IPS-20b (cell line): ENCODE results near the gene ARHGDIA.

Experiments
- H3K27ac ChIP-seq: one replicate; pipeline ENCODE4 v1.5.1; 2013; ENCODE audit warnings: low read length
- H3K27me3 ChIP-seq: 2 replicates; pipeline ENCODE4 v1.6.1; 2013; ENCODE audit warnings: mild to moderate bottlenecking, low read length, inconsistent platforms; ENCODE audit not compliant: insufficient read depth
- H3K36me3 ChIP-seq: 2 replicates; pipeline ENCODE4 v1.6.1; 2013; ENCODE audit warnings: low read depth, mild to moderate bottlenecking, inconsistent platforms, low read length, moderate library complexity; ENCODE audit not compliant: insufficient read depth
- H3K4me1 ChIP-seq: 2 replicates; pipeline ENCODE4 v1.6.1; 2013; ENCODE audit warnings: mild to moderate bottlenecking, control low read depth, inconsistent platforms, low read length, moderate library complexity; ENCODE audit not compliant: insufficient read depth
- H3K4me3 ChIP-seq: 2 replicates; pipeline ENCODE4 v1.5.1; 2013; ENCODE audit warnings: mild to moderate bottlenecking, low read length, inconsistent platforms
- H3K9ac ChIP-seq: 2 replicates; pipeline ENCODE4 v1.6.1; 2013; ENCODE audit warnings: low read depth, mild to moderate bottlenecking, inconsistent platforms, low read length, moderate library complexity
- H3K9me3 ChIP-seq: 2 replicates; pipeline ENCODE4 v1.6.1; 2013; ENCODE audit warnings: mild to moderate bottlenecking, low read depth, low read length, inconsistent platforms; ENCODE audit not compliant: insufficient read depth

The ARHGDIA gene

DNA sequence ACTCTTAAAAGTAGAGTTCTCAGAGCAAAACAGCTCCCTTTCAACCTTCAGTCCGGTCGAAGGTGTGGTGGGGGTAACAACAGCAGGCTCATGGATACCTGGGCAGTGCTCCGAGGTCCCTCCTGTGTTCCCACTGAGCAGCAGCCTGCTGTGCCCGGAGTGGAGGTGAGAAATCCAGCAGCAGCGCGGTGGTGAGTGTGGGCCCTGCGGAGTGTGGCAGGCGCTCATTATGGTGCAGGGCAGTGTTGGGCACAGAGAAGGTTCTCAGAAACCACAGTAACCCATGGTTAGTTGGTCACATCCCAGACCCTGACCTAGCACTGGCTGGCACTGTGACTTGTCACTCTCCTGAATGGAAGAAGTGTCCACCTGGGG is 5.8 kb downstream of the ARHGDIA start:
- Histone ChIP-seq H3K4me3 (no peak overlapping the region), H3K27me3 (no peaks in the 10 kb centered on the region), H3K9me3 (no peaks in the 10 kb centered on the region), H3K4me1 (no peaks in the 10 kb centered on the region), H3K36me3 (peaks cover 36% of the 10 kb centered on the region), H3K27ac (no peak overlapping the region), H3K9ac (no peak overlapping the region)

DNA sequence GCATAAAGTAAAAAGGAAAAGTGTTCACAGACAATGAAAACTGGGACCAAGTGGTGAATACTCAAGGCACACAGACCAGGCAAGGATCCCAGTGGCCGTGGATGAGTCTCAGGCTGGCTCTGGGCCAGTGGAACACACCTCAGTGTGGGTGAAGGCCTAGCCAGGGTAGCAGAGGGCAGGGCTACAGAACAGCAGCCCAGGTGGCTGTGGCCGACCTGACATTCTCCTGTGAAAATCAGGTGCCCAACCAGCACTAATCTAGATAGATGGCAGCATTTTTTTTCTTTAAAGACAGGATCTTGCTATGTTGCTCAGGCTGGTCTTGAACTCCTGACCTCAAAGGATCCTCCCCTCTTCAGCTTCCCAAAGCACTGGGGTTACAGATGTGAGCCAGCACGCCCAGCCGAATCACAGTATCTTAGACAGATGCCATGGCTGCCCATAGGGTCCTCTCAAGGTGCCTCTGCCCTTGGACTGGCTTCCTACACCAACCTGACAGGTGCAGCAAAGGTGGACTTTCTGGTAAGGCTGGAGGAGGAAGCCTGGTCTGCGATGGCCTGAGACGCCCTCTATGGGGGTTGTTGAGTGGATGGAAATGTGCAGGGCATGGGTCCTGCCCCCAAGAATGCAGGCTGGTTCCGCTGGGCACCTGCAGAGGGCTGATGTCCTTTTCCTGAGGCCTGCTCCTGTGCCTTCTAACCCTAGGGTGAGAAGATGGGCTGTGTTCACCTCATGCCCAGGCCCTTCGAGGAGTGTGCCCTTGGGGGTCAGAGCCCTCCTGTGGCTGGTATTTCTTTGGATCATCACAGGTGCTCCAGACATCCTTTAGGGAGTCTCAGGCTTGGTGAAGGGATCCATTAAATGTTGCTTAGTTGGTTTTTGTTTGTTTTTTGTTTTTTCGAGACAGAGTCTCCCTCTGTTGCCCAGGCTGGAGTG is 7.0 kb downstream of the ARHGDIA start:
- 0 out of 2 replicates have a peak, but pooled peaks cover 4% of the 10 kb centered on the region for H3K4me1 ChIP-seq
- H3K9me3 ChIP-seq, result no peaks in the 10 kb centered on the region
- H3K27ac ChIP-seq, result no peak overlapping the region
- H3K36me3 ChIP-seq, result peaks cover 35% of the 10 kb centered on the region
- no peaks in the 10 kb centered on the region for H3K27me3 ChIP-seq
- H3K4me3 ChIP-seq, result no peak overlapping the region
- no peak overlapping the region for H3K9ac ChIP-seq

DNA sequence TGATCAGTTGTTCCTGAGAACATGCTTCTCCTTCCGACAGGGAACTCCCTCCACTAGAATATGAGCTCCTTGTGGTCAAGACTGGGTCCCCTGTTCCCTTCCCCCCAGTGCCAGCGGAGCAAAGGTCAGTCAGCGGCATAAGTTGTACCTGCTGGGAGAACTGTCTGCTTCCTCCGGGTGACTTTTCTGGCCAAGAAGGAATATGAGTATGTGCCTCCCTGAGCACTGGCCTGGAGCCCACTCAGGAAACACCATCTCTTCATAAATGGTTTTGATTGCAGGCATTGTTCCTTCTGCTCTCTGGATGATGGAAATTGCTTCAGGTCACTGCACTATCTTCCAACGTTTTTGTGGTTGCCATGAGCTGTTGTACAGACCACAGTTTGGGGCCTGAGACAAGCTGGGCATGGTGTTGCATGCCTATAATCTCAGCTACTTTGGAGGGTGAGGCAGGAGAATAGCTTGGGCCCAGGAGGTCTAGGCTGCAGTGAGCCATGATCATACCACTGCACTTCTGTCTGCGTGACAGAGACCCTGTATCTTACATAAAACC is 7.9 kb downstream of the ARHGDIA start:
- Histone ChIP-seq H3K4me1 (0 out of 2 replicates have a peak, but pooled peaks cover 4% of the 10 kb centered on the region), H3K4me3 (no peak overlapping the region), H3K27me3 (no peaks in the 10 kb centered on the region), H3K27ac (no peak overlapping the region), H3K36me3 (peaks cover 40% of the 10 kb centered on the region), H3K9ac (no peak overlapping the region), H3K9me3 (no peaks in the 10 kb centered on the region)

DNA sequence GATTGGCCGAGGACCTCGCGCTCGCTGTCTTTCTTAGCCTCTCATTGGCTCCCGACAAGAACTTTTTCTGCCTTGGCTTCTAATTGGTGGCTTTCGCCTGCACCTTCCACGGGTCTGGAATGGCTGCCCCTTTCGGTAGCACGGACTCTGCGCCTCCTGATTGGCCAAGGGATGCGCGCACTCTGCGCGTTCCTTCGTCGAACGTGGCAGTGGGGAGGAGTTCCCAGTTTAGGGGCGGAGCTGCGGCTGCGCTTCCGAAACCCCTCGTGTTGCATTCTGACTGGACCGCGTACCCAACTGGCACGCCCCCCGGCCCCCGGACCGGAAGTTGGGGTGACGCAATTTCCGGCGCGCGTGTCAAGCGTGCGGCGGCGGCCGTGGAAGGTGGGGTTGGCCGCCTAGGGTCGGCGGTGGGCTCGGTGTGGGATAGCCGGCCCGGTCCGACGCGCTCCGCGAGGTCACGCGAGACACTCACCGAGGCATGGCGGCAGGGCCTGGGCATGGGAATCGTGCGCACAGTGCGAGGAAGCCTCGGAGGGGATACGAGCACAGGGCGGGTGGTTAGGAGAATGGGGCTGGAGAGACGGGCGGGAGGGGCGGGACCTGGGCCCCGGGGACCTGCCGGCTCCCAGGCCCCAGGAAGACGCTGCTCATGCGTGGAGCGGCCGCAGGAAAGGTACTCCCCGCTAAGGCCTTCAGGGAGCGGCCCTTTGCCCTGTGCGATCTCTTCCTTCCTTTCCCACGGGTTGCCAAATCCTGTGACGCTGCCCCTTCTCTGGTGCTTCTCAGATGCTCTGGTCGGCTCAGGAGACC is 10.2 kb downstream of the ARHGDIA start:
- Histone ChIP-seq H3K9ac (peak overlapping the region; percentile 93), H3K4me1 (0 out of 2 replicates have a peak, but pooled peaks cover 4% of the 10 kb centered on the region), H3K27ac (no peak overlapping the region), H3K4me3 (peak overlapping the region; percentile 95), H3K27me3 (no peaks in the 10 kb centered on the region), H3K36me3 (peaks cover 54% of the 10 kb centered on the region), H3K9me3 (no peaks in the 10 kb centered on the region)

DNA sequence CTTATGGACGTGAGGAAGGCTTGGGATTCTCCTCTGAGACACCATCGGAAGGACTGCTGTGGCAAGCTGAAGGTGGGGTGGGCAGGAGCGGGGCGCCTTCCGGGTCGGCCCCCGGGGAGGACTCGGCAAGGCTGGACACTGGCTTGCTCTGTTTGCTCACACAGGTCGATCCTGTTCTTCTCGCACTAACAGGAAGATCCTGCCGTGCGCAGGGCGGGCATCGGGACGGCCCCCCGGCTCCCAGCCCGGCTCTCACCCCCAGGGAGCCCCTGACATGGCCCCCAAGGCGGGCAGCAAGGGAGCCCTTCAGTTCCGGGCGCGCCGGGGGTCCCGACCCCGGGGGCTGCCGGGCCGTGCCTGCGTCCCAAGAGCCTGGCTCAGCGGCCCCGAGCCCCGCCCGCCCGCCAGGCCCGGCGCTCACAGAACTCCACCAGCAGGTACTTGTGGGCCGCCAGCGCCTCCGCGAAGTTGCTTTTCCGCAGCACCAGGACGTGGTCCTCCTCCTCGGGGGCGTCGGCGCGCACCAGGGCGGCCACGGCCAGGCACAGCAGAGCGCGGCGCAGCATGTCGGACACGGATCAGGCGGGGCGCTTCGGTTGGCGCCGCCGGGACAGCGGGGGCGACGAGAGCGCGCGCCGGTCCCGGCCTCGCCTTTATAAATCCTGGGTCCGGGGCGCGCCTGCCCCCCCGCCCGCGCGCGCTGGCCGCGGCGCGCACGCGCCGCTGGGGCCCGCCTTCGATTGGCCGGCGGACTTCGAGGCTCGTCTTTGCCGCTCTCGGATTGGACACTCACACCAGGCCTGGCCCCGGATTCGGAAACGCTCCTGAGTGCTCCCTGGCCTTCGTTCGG is 11.0 kb downstream of the ARHGDIA start, which contains the start of gene P4HB:
P4HB (minus strand) TSS at position 630 of the 850 bp plus-strand sequence; CDS start at position 566, 64 bp downstream.
- Histone ChIP-seq H3K9me3 (no peaks in the 10 kb centered on the region), H3K4me1 (0 out of 2 replicates have a peak, but pooled peaks cover 4% of the 10 kb centered on the region), H3K27me3 (no peaks in the 10 kb centered on the region), H3K27ac (no peak within 1 kb of the TSS), H3K9ac (peak within 1 kb of the TSS; percentile 93), H3K4me3 (peak within 1 kb of the TSS; percentile 95), H3K36me3 (peaks cover 54% of the 10 kb centered on the region)

DNA sequence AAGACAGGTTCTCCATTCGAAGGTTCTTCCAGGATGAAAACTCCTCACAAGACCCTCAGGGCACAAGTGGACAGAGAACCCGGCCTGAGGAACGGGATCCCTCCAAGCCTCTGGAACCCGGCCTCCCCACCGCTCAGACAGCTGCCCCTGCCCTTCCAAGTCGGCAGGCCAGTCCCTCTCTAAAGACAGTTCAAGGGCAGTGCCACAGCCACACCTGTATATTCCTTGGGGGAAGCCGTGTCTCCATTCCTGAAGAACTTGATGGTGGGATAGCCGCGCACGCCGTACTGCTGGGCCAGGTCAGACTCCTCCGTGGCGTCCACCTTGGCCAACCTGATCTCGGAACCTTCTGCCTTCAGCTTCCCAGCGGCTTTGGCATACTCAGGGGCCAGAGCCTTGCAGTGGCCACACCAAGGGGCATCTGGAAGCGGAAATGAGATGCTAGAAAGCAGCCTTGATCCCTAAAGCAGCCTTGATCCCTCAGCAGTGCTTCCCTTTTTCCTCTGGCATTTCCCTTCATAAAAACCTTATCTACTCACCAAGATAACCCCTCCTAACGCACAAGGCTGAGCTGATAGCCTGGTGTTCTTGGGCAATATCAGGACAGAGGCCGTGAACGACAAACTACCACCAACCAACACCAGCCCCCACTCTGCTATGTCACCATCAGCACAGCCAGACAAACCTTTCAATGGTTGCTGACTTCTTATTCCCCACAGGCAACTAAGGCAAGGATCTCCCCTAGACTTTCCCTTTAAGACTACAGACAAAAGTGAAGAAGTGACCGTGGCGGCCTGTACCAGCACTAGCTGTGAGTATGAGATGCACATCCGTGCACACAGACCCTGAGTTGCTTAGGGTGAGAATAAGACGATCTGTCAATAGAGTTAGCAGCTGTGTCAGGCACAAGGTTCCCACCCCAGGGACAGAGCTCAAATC is 11.9 kb downstream of the ARHGDIA start:
- H3K27me3 ChIP-seq, result no peaks in the 10 kb centered on the region
- H3K4me3 ChIP-seq, result peak overlapping the region; percentile 89
- 0 out of 2 replicates have a peak, but pooled peaks cover 4% of the 10 kb centered on the region for H3K4me1 ChIP-seq
- H3K9me3 ChIP-seq, result no peaks in the 10 kb centered on the region
- H3K9ac ChIP-seq, result peak overlapping the region; percentile 81
- no peak overlapping the region for H3K27ac ChIP-seq
- H3K36me3 ChIP-seq, result peaks cover 59% of the 10 kb centered on the region

DNA sequence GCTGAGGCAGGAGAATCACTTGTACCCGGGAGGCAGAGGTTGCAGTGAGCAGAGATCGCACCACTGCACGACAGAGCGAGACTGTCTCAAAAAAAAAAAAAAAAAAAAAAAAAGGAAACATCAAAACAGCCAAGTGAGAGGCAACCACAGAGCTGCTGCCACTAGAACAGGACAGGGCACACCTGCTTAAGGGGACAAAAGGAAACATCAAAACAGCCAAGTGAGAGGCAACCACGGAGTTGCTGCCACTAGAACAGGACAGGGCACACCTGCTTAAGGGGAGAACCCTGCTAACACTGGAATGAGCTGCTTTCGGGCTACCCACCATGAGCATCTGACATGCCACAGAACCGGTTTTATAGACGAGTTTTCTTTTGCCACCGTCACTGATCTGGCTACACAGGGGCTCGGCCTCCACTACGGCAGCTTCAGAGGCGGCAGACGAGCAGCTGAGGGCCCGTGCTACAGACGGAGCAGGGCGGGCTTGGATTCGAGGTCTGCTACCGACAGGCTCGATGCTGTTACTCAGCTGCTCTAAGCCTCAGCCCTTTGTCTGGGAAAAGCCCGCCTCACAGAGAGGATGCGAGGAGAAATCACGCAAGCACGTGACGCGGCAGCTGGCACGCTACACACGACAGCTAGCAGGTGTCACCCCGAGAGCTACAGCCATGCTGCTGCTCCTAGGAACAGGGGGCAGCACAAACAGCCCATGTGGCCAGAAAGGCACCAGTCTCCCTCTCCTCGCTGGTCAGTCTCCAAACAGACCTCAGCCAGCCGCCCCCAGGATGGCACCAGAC is 12.8 kb downstream of the ARHGDIA start:
- H3K9ac ChIP-seq, result peak overlapping the region; percentile 81; the same call in 1 of the 2 replicates
- no peak overlapping the region for H3K27ac ChIP-seq
- H3K9me3 ChIP-seq, result no peaks in the 10 kb centered on the region
- H3K4me3 ChIP-seq, result no peak overlapping the region
- H3K27me3 ChIP-seq, result no peaks in the 10 kb centered on the region
- peaks cover 59% of the 10 kb centered on the region for H3K36me3 ChIP-seq
- H3K4me1 ChIP-seq, result 0 out of 2 replicates have a peak, but pooled peaks cover 4% of the 10 kb centered on the region

DNA sequence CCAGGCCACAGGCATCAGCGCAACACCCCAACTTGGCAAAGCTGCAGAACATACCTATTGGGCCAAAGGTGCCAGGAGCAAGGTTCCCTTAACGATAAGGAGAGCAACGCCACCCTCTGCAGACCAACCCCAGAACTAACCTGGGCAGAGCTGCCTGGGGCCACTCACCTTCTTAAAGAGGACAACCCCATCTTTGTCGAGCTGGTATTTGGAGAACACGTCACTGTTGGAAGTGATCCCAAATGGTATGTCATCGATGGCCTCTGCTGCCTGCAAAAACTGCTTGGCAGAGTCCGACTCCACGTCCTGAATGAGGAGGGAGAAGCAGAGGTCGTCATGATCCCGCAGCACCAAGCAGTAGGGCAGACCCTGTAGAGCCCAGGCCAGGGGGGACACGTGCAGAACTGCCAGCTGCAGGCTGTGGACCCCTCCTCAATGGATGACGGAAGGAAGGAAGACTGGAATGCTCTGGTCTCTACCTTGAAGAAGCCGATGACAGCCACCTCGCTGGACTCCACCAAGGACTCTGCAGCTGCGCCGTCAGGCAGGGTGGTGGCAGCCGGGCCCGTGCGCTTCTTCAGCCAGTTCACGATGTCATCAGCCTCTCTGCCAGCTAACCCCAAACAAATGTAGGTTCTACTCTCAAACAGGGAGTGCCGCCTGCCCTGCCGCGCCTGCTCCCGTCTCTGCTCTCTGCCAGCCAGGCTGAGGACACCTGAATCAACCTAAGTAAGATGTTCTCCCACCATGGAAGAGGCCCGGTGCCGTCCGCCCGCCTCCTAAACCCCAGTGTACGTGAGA is 16.0 kb downstream of the ARHGDIA start:
- Histone ChIP-seq H3K36me3 (peaks cover 75% of the 10 kb centered on the region), H3K4me1 (0 out of 2 replicates have a peak, but pooled peaks cover 4% of the 10 kb centered on the region), H3K27ac (no peak overlapping the region), H3K27me3 (no peaks in the 10 kb centered on the region), H3K9me3 (no peaks in the 10 kb centered on the region), H3K4me3 (no peak overlapping the region), H3K9ac (no peak overlapping the region)

DNA sequence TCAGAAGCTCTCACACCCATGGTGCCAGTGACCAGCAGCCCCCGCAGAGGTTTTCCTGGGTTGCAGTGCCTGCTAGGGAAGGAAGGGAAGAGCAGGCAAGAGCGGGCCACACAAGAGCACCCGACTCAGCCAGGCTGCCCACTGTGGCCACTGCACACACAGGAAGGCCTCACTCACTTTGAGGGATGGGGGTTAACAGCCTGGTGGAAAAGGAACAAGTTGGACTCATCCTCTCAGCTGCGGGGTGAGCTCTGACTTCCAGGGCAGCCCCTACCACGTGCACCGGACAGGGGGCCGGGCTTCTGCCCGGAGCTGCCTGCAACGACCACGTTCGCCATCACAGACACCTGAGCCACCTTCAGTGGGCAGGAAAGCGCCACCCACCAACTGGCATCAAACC is 18.9 kb downstream of the ARHGDIA start:
- H3K9ac ChIP-seq, result no peak overlapping the region

More for the DNA sequence above, 18.9 kb downstream of the ARHGDIA start:
- Histone ChIP-seq H3K9me3 (no peaks in the 10 kb centered on the region), H3K27me3 (no peaks in the 10 kb centered on the region), H3K4me3 (no peak overlapping the region), H3K4me1 (no peaks in the 10 kb centered on the region), H3K36me3 (peaks cover 64% of the 10 kb centered on the region), H3K27ac (no peak overlapping the region)
